Prostate gland (tissue), 2 donors: ENCODE results near the gene DAPK3. TPM values are rescaled to one million over a fixed set of nuclear protein-coding genes. Genes with fewer than 3 reads are reported as not detected.
A peak's percentile ranks its signal among the peaks of the same experiment; 100 is the strongest.
"Not testable (repeated sequence)": the region's sequence is repeated elsewhere in the genome, so short reads cannot be mapped to it uniquely, and the experiment has no call there.

Experiments used
- DNase-seq: peaks from one replicate; pipeline ENCODE4 v3.0.0-alpha.2; 2019; ENCODE audit warnings: low spot score
- H3K27ac ChIP-seq, 2 donors: fragments of 200-600 bp; sonication (generic); 2 replicates each; pipeline ENCODE4 v1.5.1; 2017 to 2019
- H3K27me3 ChIP-seq: fragments of 200-600 bp; sonication (generic); replicated peaks from 2 replicates; pipeline ENCODE4 v1.5.1; 2019; ENCODE audit not compliant: insufficient read depth
- H3K36me3 ChIP-seq, 2 donors: fragments of 200-600 bp; sonication (generic); 1 replicate in 1 of 2; 2 replicates in 1 of 2; pipeline versions ENCODE4 v1.5.1 to v1.8.1; 2017 to 2019
- H3K4me1 ChIP-seq: fragments of 200-600 bp; sonication (generic); replicated peaks from 2 replicates; pipeline ENCODE4 v1.5.1; 2019
- H3K4me3 ChIP-seq, 2 donors: fragments of 200-600 bp; sonication (generic); 2 replicates each; pipeline ENCODE4 v1.5.1; 2017 to 2019
- H3K9me3 ChIP-seq: fragments of 200-600 bp; sonication (generic); 2 replicates; pipeline ENCODE4 v1.5.1; 2017
- CTCF ChIP-seq, 4 experiments: fragments of 200-600 bp in 2 of 4; fragments of 450-650 bp in 2 of 4; sonication (generic) in 2 of 4; IDR thresholded peaks; 1 replicate in 3 of 4; 2 replicates in 1 of 4; pipeline ENCODE4 v1.5.1; 2016 to 2019; ENCODE audit warnings: antibody characterized with exemption in 4 of 4, mild to moderate bottlenecking in 2 of 4, moderate library complexity in 2 of 4
- POLR2A ChIP-seq: fragments of 450-650 bp; IDR thresholded peaks from one replicate; pipeline ENCODE4 v1.6.1; 2016; ENCODE audit warnings: antibody characterized with exemption, mild to moderate bottlenecking
- POLR2AphosphoS5 ChIP-seq: sonication (generic); formaldehyde crosslinking; IDR thresholded peaks from one replicate; pipeline ENCODE4 v1.6.1; 2017; ENCODE audit warnings: antibody characterized with exemption
- WGBS: methylation state at CpG from one replicate; pipeline ENCODE4 v1.1.5; 2018; 5-methylcytosine and 5-hydroxymethylcytosine counted together
- intact Hi-C: fragments of 100-400 bp; cut with DNase I; formaldehyde crosslinking; loops from one replicate; pipeline ENCODE4 v1.14.2; 2022
- total RNA-seq, 2 donors: library from RNA; depleted of rRNA; stranded (reverse); fragments of >200 nt; gene quantifications; one replicate each; pipeline ENCODE4 v1.1.0, GENCODE V29; 2016

Gene DAPK3
- total RNA-seq, 2 donors from 2014 or later = 87.1 to 107 TPM

- intact Hi-C loops = loop anchor here (2.0 kb wide), 1 partner anchor 14 kb away; the partner anchor contains the start of gene EEF2
- H3K4me3 ChIP-seq = peak overlapping the region; percentile 97 to 99
- H3K4me1 ChIP-seq = peaks cover 7% of the 10 kb centered on the region
- WGBS = under 1% methylated on average over 22 of the region's 22 CpGs
- no peak for TF ChIP-seq POLR2A
- no peak for TF ChIP-seq CTCF (IDR thresholded peaks at IDR 0.05)
- TF ChIP-seq POLR2AphosphoS5 = no peak
- H3K9me3 ChIP-seq = no peaks in the 10 kb centered on the region
- no peaks in the 10 kb centered on the region for H3K36me3 ChIP-seq
- peak overlapping the region; percentile 94 to 97 for H3K27ac ChIP-seq
- no peaks in the 10 kb centered on the region for H3K27me3 ChIP-seq
- no peak for DNase-seq
Measured at GRCh38 chr19:3970313-3970807, 539 bp downstream of the DAPK3 start.

DNA sequence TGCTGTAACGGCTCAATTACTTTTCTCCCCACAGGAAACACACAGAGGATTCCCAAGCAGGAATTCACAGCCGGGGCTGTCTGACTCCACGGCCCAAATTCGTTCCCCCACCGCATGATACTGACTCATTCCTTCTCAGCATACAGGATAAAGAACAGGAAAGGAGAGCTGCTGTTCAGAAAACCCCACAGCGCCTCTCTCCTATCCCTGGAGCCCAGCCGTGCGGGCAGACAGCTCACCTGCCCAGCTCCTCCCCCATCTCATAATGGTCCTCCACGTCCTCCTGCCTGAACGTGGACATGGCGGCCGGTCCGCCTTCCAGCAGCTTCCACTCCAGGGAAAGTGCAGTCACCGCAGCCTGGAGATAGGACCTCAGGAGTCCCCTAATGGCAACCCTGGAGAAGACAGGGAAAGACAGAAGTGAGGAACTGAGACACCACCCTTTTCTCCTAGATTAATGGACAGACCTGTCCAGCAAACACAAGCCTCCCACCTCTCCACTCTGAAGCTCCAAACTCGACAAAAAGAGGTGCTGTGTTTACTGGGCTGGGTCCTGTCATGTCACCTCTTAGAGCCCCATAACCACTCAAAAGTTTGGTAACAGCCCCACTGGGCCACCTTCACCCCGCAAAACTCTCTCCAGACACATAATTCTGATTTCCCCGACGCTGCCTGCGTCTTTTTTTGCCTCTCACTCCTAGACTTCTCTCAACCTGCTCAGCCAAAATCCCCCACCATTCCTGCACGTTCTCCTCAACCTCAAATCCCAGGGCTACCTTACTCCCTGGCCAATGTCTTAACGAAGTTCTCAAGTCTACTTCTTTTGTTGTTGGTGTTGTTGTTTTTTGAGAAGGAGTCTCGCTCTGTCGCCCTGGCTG is 1.2 kb downstream of the DAPK3 start:
- no peaks in the 10 kb centered on the region for H3K27me3 ChIP-seq
- no peak for DNase-seq
- intact Hi-C loops = loop anchor here (2.0 kb wide), 1 partner anchor 15 kb away; the partner anchor contains the start of gene EEF2
- H3K36me3 ChIP-seq = peaks cover 0 to under 1% of the 10 kb centered on the region in 2 donors
- peak overlapping the region; percentile 94 to 97 for H3K27ac ChIP-seq
- H3K9me3 ChIP-seq = no peaks in the 10 kb centered on the region
- peak overlapping the region; percentile 97 to 99 for H3K4me3 ChIP-seq
- peaks cover 7% of the 10 kb centered on the region for H3K4me1 ChIP-seq
- WGBS = 19% methylated on average over 23 of the region's 23 CpGs
- TF ChIP-seq POLR2A = peak; percentile 37
- TF ChIP-seq CTCF (IDR thresholded peaks at IDR 0.05) = no peak
- no peak for TF ChIP-seq POLR2AphosphoS5

- 23% methylated on average over 9 of the region's 9 CpGs for WGBS
- Histone ChIP-seq H3K4me3 (peak overlapping the region in 1 of 2 donors; percentile 97), H3K9me3 (no peaks in the 10 kb centered on the region), H3K27me3 (no peaks in the 10 kb centered on the region), H3K4me1 (peaks cover 7% of the 10 kb centered on the region), H3K27ac (peak overlapping the region; percentile 94 to 97), H3K36me3 (peaks cover 4 to 9% of the 10 kb centered on the region in 2 donors)
- intact Hi-C loops = no loop called here
- DNase-seq = peak; percentile 92
- TF ChIP-seq POLR2A = peak; percentile 65
- peak in 1 of 4 experiments; percentile 1 for TF ChIP-seq CTCF (IDR thresholded peaks at IDR 0.05)
- peak; percentile 99 for TF ChIP-seq POLR2AphosphoS5
Measured at GRCh38 chr19:3968556-3969434, 2.1 kb downstream of the DAPK3 start.

DNA sequence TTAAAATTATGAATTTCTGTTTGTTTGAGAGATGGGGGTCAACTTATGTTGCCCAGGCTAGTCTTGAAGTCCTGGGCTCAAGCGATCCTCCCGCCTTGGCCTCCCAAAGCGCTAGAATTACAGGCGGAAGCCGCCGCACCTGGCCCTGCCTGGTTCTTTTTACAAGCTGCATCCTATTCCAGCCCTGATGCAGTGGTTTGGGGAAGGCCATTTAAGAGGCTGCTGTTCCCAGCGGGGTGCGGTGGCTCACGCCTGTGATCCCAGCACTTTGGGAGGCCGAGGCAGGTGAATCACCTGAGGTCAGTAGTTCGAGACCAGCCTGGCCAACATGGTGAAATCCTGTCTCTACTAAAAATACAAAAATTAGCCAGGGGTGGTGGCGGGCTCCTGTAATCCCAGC is 2.9 kb downstream of the DAPK3 start:
- intact Hi-C loops, H3K4me1 ChIP-seq, H3K4me3 ChIP-seq, DNase-seq, H3K27me3 ChIP-seq, H3K9me3 ChIP-seq: not testable (repeated sequence)
- peak overlapping the region; percentile 94 to 97 for H3K27ac ChIP-seq
- H3K36me3 ChIP-seq = peaks cover 10 to 17% of the 10 kb centered on the region in 2 donors
- WGBS = 75% methylated on average over 12 of the region's 12 CpGs
